Measurements from ENCODE around the gene HRH1.

- TF ChIP-seq CTCF (IDR thresholded peaks at IDR 0.05) = no peak
- no peak for TF ChIP-seq EZH2 (IDR thresholded peaks at IDR 0.05; ENCODE audit: borderline replicate concordance, insufficient read depth, low read depth, low read length, poor library complexity, severe bottlenecking)
Measured at GRCh38 chr3:11126653-11127052, 27.6 kb upstream of the HRH1 start.
